OCI-LY7 (cell line): ENCODE data around the gene TMC1. TPM values are rescaled to one million over a fixed set of nuclear protein-coding genes. Genes with fewer than 3 reads are reported as not detected.

Experiments used
- BruUV-seq: library from RNA; stranded (reverse); fragments of 400-500 nt; replicated peaks from 2 replicates; lab custom pipeline; 2021; lab: Mats Ljungman, UMichigan
- CTCF ChIA-PET: fragments of 300-600 bp; sonication (Branson Sonifier 250); formaldehyde crosslinking; loops from one replicate; lab custom pipeline; 2022; ENCODE audit warnings: antibody characterized with exemption; ENCODE audit not compliant: unreplicated experiment; lab: Charles Lee
- POLR2A ChIA-PET: fragments of 300-600 bp; sonication (Branson Sonifier 250); formaldehyde crosslinking; loops from one replicate; lab custom pipeline; 2022; ENCODE audit warnings: antibody characterized with exemption; lab: Charles Lee
- DNase-seq: peaks from one replicate; pipeline ENCODE4 v3.0.0-alpha.2; 2015; ENCODE audit warnings: low spot score
- H2AFZ ChIP-seq: fragments of 200-600 bp; sonication (generic), shearing (Covaris generic); 2 replicates; pipeline ENCODE4 v1.6.1; 2014; ENCODE audit warnings: mild to moderate bottlenecking, antibody characterized with exemption, low read length, moderate library complexity
- H3K27ac ChIP-seq: fragments of 200-600 bp; sonication (generic); 2 replicates; pipeline ENCODE4 v1.5.1; 2014; ENCODE audit warnings: mixed run types, low read depth, mild to moderate bottlenecking, moderate library complexity, low read length, inconsistent platforms; ENCODE audit not compliant: poor library complexity, severe bottlenecking
- H3K36me3 ChIP-seq: fragments of 200-600 bp; sonication (generic); 2 replicates; pipeline ENCODE4 v1.6.1; 2014; ENCODE audit warnings: mild to moderate bottlenecking, antibody characterized with exemption, low read length, moderate library complexity, mixed read lengths; ENCODE audit not compliant: insufficient read depth
- H3K4me1 ChIP-seq: fragments of 200-600 bp; sonication (generic); 2 replicates; pipeline ENCODE4 v1.5.1; 2014; ENCODE audit warnings: mild to moderate bottlenecking, low read length; ENCODE audit not compliant: insufficient read depth, poor library complexity, severe bottlenecking
- H3K4me2 ChIP-seq: fragments of 200-600 bp; sonication (generic); 2 replicates; pipeline ENCODE4 v1.6.1; 2014; ENCODE audit warnings: mild to moderate bottlenecking, low read length
- H3K4me3 ChIP-seq: fragments of 200-600 bp; sonication (generic); 2 replicates; pipeline ENCODE4 v1.5.1; 2014; ENCODE audit warnings: mild to moderate bottlenecking, low read depth, low read length; ENCODE audit not compliant: poor library complexity, severe bottlenecking
- H3K79me2 ChIP-seq: fragments of 200-600 bp; sonication (generic); 2 replicates; pipeline ENCODE4 v1.6.1; 2016; ENCODE audit warnings: low read depth, mild to moderate bottlenecking, low read length, moderate library complexity, mixed read lengths; ENCODE audit not compliant: insufficient read depth
- H3K9me2 ChIP-seq: fragments of 200-600 bp; sonication (generic); 2 replicates; pipeline ENCODE4 v1.6.1; 2016; ENCODE audit warnings: mild to moderate bottlenecking, low read length, mixed read lengths; ENCODE audit not compliant: insufficient read depth
- H3K9me3 ChIP-seq: fragments of 200-600 bp; sonication (generic); 2 replicates; pipeline ENCODE4 v1.6.1; 2014; ENCODE audit warnings: mild to moderate bottlenecking, mixed run types, low read length, mixed read lengths
- H4K20me1 ChIP-seq: fragments of 200-600 bp; sonication (generic); 2 replicates; pipeline ENCODE4 v1.6.1; 2014; ENCODE audit warnings: mild to moderate bottlenecking, antibody characterized with exemption, low read length, moderate library complexity, mixed read lengths; ENCODE audit not compliant: insufficient read depth
- CTCF ChIP-seq: fragments of 200-600 bp; sonication (generic); conservative IDR thresholded peaks from 2 replicates; pipeline ENCODE4 v1.5.1; 2014; ENCODE audit warnings: mild to moderate bottlenecking, antibody characterized with exemption, low read length, moderate library complexity, mixed read lengths
- EZH2phosphoT487 ChIP-seq: fragments of 200-600 bp; sonication (generic); IDR thresholded peaks from 2 replicates; pipeline ENCODE4 v1.6.1; 2018; ENCODE audit warnings: low read depth, borderline replicate concordance, mild to moderate bottlenecking, mixed run types, antibody characterized with exemption, low read length, moderate library complexity, mixed read lengths
- intact Hi-C: fragments of 100-400 bp; cut with micrococcal nuclease; formaldehyde crosslinking; loops from one replicate; pipeline ENCODE4 v1.10.0; 2022; ENCODE audit not compliant: unreplicated experiment
- total RNA-seq, 2 experiments: library from RNA; depleted of rRNA in 1 of 2; stranded (reverse); fragments of >200 nt in 1 of 2; shearing (Covaris generic) in 1 of 2; gene quantifications; 2 replicates each; pipeline ENCODE4 v1.2.3, GENCODE V29; 2014 to 2022

TMC1 gene
- total RNA-seq, 2 experiments from 2014 or later, result not detected

GRCh38 chr9:72551306-72551705 lies 29.9 kb downstream of the TMC1 start:
- Histone ChIP-seq H3K4me2 (no peak overlapping the region), H4K20me1 (no peaks in the 10 kb centered on the region), H3K9me2 (no peaks in the 10 kb centered on the region), H3K79me2 (no peaks in the 10 kb centered on the region), H3K9me3 (no peaks in the 10 kb centered on the region), H3K4me1 (no peaks in the 10 kb centered on the region), H3K27ac (no peak overlapping the region), H2AFZ (no peak overlapping the region), H3K4me3 (no peak overlapping the region), H3K36me3 (no peaks in the 10 kb centered on the region)
- intact Hi-C loops, result no loop called here
- CTCF ChIA-PET, result no interaction called here
- DNase-seq, result no peak
- BruUV-seq, result no TSS peak
- POLR2A ChIA-PET, result interaction anchor here (0.7 kb wide), 2 partner anchors 137 to 355 kb away, joined by 3 read pairs; no protein-coding TSS in a partner anchor
- TF ChIP-seq CTCF, result no peak
- TF ChIP-seq EZH2phosphoT487, result no peak

DNA sequence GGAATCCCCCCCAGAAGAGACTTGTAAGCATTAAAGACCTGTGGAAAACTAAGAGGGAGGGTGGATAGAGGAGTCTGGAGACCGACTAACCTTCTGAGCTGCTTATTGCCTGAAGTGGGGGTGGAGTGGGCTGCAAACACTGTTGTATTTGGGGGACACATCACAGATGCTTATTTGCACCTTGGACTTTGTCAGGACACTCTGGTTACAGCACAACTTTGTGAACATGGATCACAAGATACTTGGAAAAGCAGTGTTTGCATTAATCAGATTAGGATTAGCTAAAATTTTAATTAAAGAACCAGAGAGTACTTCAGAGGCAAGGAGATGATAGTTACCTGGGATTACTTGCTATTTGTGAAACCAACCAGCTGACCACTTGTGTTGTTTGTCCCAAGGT lies 30.9 kb downstream of the TMC1 start:
- no peak for DNase-seq
- H3K9me2 ChIP-seq, result no peaks in the 10 kb centered on the region
- no TSS peak for BruUV-seq
- intact Hi-C loops, result no loop called here
- no peaks in the 10 kb centered on the region for H3K79me2 ChIP-seq
- H3K4me3 ChIP-seq, result no peak overlapping the region
- no peak for TF ChIP-seq CTCF
- TF ChIP-seq EZH2phosphoT487, result no peak
- no peak overlapping the region for H2AFZ ChIP-seq
- no peak overlapping the region for H3K4me2 ChIP-seq
- ChIA-PET POLR2A (no interaction called here), CTCF (no interaction called here)
- no peak overlapping the region for H3K27ac ChIP-seq
- no peaks in the 10 kb centered on the region for H4K20me1 ChIP-seq
- H3K4me1 ChIP-seq, result no peaks in the 10 kb centered on the region
- no peaks in the 10 kb centered on the region for H3K36me3 ChIP-seq
- H3K9me3 ChIP-seq, result no peaks in the 10 kb centered on the region

DNA sequence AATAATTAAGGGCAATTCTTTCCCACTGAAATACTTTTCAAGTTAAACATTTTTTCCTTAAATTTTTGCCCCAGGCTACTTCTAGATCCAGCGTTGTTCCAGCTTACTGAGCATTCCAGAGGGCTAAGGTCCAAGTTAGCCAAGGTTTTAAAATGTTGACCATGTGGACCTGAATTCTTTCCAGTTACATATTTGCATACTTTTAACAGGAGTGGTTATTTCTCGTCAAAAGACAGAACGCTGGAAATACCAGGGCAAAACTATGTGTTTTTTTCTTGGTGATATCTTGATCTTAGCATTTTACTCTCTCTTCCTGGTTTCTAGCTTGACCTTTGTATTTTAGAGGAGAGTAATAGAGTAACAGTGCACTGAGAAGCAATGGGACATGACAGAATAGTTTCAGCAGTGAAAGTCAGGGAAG lies 32.8 kb downstream of the TMC1 start:
- Histone ChIP-seq H2AFZ (no peak overlapping the region), H3K9me2 (no peaks in the 10 kb centered on the region), H4K20me1 (no peaks in the 10 kb centered on the region), H3K4me3 (no peak overlapping the region), H3K9me3 (no peaks in the 10 kb centered on the region), H3K36me3 (no peaks in the 10 kb centered on the region), H3K79me2 (no peaks in the 10 kb centered on the region), H3K4me1 (no peaks in the 10 kb centered on the region), H3K4me2 (no peak overlapping the region), H3K27ac (no peak overlapping the region)
- no peak for DNase-seq
- ChIA-PET CTCF (no interaction called here), POLR2A (interaction anchor here (1.6 kb wide), 1 partner anchor 10 kb away, joined by 4 read pairs; no protein-coding TSS in a partner anchor)
- intact Hi-C loops, result no loop called here
- TF ChIP-seq CTCF, result no peak
- no peak for TF ChIP-seq EZH2phosphoT487
- BruUV-seq, result no TSS peak
